Omental fat pad (tissue), 4 donors: ENCODE data around the gene NR6A1. TPM values are rescaled to one million over a fixed set of nuclear protein-coding genes. Genes with fewer than 3 reads are reported as not detected.
A peak's percentile ranks its signal among the peaks of the same experiment; 100 is the strongest.

Experiments used
- ATAC-seq: fragments of 150-250 bp; one replicate; pipeline ENCODE4 v1.9.1; 2016; ENCODE audit warnings: mild to moderate bottlenecking, moderate library complexity; ENCODE audit not compliant: low FRiP score
- DNase-seq: peaks from one replicate; pipeline ENCODE4 v3.0.0-alpha.2; 2019; ENCODE audit warnings: low spot score
- total RNA-seq, 4 donors: library from RNA; depleted of rRNA; stranded (reverse); fragments of >200 nt; gene quantifications; one replicate each; pipeline ENCODE4 v1.1.0, GENCODE V29; 2016
- TF ChIP-seq, protein P1 (sequence below), 3 donors: fragments of 450-650 bp; IDR thresholded peaks; one replicate each; pipeline ENCODE4 v1.5.1; 2016 to 2017; ENCODE audit warnings: antibody characterized with exemption in 3 of 3, mild to moderate bottlenecking in 3 of 3, moderate library complexity in 2 of 3

NR6A1 gene
- total RNA-seq, 4 donors from 2014 or later, result 0.95 to 1.2 (median 1.0) TPM

DNA sequence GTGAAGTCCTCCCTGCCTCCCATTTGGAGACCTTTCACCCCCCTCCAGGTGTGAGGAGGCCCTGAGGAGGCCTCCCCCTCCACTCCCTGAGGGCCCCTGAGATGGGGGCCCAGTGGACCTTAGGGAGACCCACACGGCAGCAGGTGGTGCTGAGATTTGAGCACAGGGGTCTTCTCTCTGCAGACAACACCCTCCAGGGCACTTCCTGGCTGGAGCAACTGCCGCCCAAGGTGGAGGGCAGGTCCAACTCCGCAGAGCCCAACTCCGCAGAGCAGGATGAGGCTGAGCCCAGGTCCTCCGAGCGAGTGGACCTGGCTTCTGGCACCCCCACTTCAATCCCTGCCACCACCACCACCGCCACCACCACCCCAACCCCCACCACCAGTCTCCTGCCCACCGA lies 32.8 kb upstream of the NR6A1 start:
- DNase-seq, result no peak
- no peak for ATAC-seq
- TF ChIP-seq, protein P1, sequence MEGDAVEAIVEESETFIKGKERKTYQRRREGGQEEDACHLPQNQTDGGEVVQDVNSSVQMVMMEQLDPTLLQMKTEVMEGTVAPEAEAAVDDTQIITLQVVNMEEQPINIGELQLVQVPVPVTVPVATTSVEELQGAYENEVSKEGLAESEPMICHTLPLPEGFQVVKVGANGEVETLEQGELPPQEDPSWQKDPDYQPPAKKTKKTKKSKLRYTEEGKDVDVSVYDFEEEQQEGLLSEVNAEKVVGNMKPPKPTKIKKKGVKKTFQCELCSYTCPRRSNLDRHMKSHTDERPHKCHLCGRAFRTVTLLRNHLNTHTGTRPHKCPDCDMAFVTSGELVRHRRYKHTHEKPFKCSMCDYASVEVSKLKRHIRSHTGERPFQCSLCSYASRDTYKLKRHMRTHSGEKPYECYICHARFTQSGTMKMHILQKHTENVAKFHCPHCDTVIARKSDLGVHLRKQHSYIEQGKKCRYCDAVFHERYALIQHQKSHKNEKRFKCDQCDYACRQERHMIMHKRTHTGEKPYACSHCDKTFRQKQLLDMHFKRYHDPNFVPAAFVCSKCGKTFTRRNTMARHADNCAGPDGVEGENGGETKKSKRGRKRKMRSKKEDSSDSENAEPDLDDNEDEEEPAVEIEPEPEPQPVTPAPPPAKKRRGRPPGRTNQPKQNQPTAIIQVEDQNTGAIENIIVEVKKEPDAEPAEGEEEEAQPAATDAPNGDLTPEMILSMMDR (IDR thresholded peaks at IDR 0.05), result no peak

DNA sequence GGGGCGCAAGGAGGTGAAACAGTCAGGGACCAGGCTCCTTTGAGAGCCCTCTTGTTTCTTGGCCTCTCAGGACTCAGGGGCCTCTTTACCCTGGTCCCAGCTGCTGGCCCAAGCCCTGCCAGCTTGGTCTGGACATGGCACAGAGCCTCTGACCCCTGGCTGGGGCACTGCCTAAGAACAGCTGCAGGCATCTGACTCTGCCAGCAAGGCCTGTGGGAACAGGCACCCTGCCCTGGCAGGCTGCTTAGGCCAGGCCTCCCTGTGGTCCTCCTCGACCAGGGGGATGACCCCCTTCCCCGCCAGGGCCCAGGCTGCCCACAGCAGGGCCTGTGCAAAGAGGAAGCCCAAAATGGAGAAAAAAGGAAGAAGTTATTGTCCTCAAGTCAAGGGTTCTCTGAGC lies 31.3 kb upstream of the NR6A1 start:
- no peak for ATAC-seq
- TF ChIP-seq, protein P1 (IDR thresholded peaks at IDR 0.05), result no peak
- no peak for DNase-seq

DNA sequence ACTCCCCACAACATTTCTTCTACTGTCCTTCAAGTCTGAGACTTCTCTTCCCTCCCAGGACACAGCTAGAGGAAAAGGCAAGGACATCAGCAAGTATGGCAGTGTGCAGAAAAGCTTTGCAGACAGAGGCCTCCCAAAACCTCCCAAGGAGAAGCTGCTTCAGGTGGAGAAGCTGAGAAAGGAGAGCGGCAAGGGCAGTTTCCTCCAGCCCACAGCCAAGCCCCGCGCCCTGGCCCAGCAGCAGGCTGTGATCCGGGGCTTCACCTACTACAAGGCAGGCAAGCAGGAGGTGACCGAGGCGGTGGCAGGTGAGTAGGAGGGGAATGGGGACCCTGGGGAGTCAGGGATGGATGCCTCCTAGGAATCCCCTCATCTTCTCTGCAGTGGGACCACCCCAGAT lies 30.2 kb upstream of the NR6A1 start:
- DNase-seq, result no peak
- ATAC-seq, result no peak
- TF ChIP-seq, protein P1 (IDR thresholded peaks at IDR 0.05), result no peak

DNA sequence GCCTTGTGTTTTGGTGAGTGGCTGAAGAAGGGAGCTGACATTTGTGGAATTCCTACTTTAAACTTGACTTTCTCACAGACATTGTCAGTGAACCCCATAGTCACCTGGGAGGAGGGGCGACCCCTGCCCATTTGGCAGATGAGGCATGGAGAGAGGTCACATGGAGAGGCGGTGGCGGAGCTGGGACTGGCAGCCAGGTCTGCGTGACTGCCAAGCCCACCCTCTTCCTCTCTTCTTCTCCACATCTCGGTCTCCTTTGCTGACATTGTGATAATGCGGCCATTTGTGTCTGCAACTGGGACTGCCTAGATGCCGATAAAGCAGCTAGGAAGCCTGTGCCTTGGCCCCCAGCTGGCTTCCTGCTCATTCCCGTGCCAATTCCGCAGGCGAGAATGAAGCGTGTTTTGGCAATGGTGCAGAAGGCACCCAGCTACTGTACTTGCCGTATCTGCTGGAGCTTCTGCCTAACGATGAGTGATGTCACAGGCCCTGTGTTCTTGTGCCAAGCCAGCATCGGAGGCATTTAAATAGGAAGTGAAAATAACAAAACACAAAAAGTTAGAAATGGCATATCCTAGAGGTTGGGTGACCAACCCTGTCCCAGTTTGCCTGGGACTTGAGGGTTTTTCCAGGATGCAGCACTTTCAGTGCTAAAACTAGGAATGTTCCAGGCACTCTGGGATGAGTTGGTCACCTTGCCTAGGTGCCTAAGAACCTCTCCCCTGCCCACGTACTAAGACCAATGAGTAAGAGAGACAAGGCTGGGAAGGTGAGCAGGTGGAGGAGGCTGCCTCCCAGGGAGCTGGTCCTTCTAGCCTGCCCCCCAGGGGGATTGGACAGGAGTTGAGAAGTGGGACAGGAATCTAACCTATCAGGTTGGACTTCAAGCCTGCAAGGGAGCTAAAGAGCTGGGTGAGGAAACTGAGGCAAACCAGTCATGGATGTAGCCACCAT lies 29.5 kb upstream of the NR6A1 start:
- TF ChIP-seq, protein P1 (IDR thresholded peaks at IDR 0.05), result no peak
- ATAC-seq (no peak), DNase-seq (no peak)

DNA sequence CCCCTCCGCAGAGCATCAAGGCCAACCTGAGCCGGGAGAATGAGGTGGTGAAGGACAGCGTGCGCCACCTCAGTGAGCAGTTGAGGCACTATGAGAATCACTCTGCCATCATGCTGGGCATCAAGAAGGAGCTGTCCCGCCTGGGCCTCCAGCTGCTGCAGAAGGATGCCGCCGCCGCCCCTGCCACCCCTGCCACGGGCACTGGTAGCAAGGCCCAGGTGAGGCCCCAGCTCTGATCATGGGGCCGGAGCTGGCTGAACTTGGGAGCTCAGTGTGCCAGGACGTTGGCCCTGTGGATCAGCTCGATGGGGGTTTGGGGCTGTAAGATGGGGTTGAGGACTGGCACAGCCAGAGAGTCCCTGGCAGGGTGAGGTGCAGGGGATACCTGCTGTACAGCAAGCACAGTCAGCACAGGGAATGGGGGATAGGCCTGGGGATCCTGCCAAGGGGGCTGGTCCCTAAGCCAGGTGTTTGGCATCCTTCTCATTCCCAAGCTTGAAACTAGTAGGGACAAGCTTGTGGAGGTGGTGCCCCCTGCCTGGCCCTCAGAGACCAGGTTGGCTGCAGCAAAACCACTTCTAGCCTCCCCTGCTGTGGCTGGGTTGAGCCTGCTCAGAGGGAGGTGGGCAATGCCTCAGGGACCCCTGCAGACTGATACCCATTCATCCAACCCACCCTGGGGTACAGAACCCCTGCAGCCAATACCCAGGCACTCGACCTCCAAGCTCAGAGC lies 28.3 kb upstream of the NR6A1 start:
- DNase-seq, result no peak
- TF ChIP-seq, protein P1 (IDR thresholded peaks at IDR 0.05), result no peak
- ATAC-seq, result no peak

DNA sequence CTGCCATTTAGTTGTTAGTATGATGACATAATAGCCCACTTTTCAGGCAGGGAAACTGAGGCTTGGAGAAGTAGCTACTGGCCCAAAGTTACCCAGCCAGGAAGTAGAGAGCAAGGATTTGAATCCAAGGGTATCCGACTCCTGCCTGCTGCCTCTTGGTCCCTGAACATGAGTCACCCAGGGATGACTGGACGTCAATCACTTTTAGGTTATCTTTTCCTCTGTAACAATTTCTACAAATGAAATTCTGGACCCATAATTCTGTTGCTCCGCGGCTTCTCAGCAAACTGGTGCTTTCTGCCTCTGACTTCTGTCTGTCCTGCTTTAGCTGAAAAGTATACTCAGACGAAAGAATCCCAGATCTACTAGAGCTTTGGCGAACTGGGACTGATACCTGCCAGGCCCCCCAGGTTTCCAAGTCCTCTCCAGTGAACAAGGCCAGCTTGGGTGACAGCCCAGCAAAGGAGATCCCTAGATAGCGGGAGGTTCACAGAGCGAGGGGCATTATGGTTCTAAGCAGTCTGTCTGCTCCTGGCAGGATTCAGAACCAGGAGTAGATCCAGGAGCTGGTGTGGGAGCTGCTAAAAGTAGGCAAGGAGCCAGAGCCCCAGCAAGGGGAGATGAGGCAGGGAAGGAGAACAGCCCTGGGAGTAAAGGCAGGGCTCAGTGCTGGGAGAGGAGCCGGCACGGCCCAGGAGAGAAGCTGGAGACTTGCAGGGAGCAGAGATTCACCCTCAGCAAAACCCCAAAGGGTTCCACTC lies 26.4 kb upstream of the NR6A1 start:
- TF ChIP-seq, protein P1 (IDR thresholded peaks at IDR 0.05), result no peak
- no peak for DNase-seq
- peak; percentile 33 for ATAC-seq
